H1 (cell line): Measurements from ENCODE around the gene ARL3. TPM values are rescaled to one million over a fixed set of nuclear protein-coding genes. Genes with fewer than 3 reads are reported as not detected.

ENCODE experiments used
- CTBP2 ChIP-seq: IDR thresholded peaks from 2 replicates; pipeline ENCODE4 v1.7.0; 2011; ENCODE audit warnings: borderline replicate concordance, mild to moderate bottlenecking, moderate library complexity, mixed read lengths, low read length; ENCODE audit not compliant: insufficient read depth, insufficient read length
- TAF1 ChIP-seq: IDR thresholded peaks from 2 replicates; pipeline ENCODE4 v1.6.1; 2011; ENCODE audit warnings: mild to moderate bottlenecking, low read depth, low read length
- polyA plus RNA-seq, 7 experiments: library from polyadenylated mRNA; depleted of rRNA in 3 of 7; stranded (reverse) in 5 of 7; unstranded in 2 of 7; fragments of >200 nt in 5 of 7; fragments of 200-250 nt in 2 of 7; gene quantifications; 1 replicate in 5 of 7; 2 replicates in 1 of 7; 4 replicates in 1 of 7; pipeline versions ENCODE4 v1.2.1 to v1.2.3, GENCODE V29; 2011 to 2013; ENCODE audit warnings: missing spikeins in 2 of 7, mixed read lengths in 2 of 7
- total RNA-seq: library from RNA; stranded (reverse); fragmentation: NEBNext Ultra II Directional; extraction: Animal tissue kit (Norgen Biotek cat#: 25700); gene quantifications from 2 replicates; pipeline ENCODE4 v1.2.1, GENCODE V29; 2021
- TF ChIP-seq, protein P1 (sequence below): IDR thresholded peaks from 2 replicates; pipeline ENCODE4 v1.6.1; 2012; ENCODE audit warnings: inconsistent platforms

Gene ARL3
- total and polyA plus RNA-seq, 2 of the 8 experiments (the other 6 are each of a cell fraction or from before 2014, with no cell fraction given), result 8.8 to 16.2 TPM

DNA sequence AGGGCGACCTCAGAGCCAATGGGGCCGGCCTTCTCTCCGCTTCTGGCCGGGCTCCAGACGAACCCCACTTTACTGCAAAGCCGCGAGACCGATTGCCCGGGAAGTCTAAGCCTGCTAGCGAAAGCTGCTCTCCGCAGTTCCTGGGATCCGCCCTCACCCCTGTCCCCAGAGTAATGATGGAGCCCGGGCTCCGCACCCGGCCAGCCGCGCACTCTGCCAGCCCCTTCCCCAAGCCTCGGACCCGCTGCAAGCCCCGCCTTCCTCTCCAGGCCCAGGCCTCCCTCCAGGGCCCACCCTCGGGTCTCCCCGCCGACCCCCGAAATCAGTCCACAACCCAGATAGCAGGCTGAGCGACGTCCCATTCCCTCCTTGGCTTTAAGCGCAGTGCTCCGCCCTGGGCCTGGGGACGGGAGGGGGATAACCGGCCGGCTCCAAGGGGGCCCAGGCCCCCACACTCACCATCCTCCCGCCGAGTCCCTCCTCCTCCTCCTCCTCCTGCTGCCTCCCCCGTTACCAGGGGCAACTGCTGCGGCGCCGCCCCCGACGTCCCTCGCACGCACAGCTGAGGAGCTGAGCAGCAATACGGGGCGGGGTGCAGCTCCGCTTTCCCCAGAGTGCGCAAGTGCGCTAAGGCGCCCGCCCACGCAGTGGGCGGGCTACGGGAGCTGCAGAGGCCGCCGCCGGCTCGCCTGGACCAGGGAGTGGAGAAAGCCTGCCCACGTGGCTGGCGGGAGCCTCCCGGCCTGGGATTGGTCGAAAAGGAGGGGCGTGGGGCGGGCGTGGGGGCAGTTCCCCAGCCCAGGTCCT, at the start of gene ARL3 (continued):
- TF ChIP-seq, protein P1, sequence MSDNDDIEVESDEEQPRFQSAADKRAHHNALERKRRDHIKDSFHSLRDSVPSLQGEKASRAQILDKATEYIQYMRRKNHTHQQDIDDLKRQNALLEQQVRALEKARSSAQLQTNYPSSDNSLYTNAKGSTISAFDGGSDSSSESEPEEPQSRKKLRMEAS, result no peak; the same call in 1 of the 2 replicates
- peak; percentile 82 for TF ChIP-seq TAF1
- TF ChIP-seq CTBP2, result no peak
